ENCODE results near the gene ATIC.

ATIC gene

DNA sequence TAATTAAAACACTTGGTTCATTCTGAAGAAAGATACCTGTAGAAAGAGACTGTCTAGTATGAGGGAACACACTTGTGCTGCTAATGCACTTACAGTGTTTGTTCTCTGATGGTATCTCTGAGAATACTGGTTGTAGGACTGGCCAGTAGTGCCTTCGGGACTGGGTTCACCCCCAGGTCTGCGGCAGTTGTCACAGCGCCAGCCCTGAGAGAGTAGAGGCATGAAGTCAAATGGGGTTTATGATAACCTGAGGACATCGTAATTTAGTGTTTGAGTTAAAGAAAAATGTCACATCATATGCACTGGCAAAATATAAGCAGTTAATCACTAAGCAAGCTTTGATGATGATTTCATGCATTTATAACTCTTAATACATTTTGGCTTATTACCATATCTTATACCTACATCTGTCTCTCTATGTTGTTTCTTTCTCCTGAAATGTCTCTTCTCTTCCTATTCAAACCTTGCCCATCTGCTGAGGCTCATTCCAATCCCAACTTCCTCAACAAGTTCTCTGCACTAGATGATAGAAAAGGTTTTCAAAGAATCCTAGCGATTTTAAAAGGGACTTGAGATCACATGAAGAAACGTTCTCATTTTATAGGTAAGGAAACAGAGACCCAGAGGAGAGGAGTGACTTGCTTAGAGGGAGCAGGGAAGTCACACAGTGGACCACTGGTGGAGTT, 50.2 kb downstream of the ATIC start:
- DNase-seq: no peak

DNA sequence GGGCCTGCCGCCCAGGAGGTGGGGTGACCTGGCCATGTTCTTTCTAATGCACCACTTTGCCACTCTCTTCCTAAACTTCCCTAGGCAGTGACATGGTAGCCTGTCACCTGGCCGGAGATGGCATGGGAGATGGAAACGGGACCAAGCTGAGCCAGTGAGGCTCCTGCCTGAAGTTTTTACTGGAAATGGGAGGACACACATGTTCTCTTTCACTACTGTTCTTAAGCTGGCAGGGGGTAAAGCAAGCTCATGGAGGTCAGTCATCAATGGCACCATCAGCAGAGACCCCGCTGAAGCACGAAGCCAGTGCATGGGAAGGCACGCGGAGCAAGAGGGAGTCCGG, 50.7 kb downstream of the ATIC start:
- no peak for DNase-seq

DNA sequence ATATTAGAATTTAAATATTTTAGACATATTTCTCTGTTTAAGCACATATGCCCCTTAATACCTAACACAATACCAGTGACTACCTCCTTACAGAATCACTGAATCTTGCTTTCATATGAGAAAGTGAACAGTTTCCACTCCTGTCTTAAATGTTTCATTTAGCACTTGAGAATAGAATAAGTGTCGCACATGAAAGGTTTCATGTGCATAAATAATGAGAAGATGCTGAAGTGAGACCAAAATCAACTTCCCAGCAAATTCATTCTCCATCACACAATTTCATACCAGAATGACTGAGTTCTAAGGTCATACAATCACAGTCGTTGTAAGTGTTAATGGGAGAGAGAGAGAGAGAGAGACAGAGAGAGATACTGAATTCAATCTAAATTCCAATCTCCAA, 51.2 kb downstream of the ATIC start:
- DNase-seq: no peak

DNA sequence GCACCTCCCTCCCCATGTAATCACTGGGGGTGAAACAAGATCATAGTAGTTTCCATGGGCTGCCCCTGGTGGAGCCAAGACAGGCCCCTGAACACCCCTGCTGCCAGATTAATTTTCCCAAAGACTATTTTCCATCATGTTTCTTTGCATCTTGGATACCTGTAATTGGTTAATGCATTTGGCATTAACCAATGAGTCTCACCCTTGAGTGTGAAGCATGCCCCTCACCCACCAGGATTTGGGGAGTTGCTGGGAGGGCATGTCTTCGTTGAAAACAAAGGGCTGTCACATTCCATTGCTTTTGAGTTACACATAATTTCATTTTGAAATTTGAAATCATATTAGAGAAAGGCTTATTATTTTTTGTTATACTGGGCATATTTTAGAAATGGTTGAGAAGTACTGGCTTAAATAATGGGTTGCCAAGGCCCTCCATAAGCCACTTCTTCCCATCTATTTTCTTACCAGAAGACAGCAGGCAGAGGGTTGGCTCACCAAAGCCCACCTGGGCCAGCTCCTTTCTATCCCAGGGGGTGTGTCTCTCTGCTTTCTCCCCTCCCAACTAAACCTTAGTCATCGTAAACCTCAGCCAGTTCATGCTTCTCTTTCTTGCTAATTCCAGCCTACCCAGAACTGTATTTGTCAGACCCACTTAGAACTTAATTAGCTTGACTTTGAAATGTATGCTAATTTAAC, 51.8 kb downstream of the ATIC start:
- DNase-seq: no peak

DNA sequence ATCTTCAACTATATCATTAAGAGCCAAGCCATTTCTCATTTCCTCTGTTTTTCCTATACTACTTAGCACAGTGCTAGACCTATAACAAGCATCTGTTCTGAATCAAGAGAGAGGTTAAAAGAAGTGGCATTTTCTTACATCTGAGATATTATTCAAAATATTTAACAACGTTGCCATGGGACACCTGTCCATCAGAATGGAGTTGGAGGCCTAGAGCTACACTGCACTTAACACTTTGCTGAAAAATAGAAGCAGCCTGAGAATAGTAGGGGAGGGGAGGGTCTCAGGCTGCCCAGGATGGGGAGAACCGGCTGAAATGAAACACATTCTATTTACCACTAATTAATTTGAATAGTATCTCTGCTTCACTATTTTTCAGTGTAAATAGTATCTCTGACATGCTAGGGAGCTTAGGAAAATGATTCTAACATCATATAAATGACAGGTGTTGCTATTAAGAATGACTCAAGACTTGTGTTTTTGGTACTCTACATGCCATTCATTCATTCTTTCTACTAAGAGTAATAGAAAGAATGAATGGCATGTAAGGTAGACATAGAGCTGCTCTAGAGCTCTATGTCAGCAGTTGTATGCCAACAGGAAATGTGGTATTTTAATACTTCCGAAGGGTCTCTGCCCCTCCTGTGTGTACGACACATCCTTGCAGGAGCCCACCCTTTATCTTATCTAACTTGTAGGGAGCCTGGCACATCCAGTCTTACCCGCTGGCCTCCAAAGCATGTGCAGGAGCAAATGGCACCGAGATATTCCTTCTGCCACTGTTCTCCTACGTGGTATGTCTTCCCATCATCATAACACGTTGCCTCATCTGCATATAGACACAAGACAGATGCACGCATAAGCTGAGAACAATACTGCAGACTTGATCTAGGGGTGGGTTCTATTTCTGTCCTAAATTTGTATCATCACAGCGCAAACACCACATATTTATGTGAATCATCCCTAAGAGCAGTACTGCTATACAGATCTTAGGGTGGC, 52.6 kb downstream of the ATIC start:
- no peak for DNase-seq

DNA sequence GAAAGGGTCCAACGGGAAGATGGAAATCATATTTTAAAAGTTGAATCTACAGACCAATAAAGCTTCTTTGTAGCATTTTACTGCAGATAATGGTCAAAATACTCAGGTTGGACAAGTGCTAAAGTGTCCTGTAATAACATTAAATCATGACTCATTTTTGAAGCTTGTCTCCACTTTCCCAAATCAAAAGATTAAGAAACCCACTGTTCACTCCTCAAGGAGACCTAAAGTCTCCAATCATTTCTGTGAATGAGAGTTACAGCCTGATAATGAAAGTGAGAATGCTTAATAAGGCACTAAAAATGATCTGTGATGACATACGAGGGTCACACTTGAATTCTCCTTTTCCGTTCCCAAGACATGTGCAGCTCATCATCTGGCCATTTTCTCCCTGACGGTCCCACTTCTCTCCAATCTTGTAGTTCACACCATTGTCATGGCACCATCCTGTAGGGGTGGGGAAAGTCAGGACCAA, 53.4 kb downstream of the ATIC start:
- no peak for DNase-seq

DNA sequence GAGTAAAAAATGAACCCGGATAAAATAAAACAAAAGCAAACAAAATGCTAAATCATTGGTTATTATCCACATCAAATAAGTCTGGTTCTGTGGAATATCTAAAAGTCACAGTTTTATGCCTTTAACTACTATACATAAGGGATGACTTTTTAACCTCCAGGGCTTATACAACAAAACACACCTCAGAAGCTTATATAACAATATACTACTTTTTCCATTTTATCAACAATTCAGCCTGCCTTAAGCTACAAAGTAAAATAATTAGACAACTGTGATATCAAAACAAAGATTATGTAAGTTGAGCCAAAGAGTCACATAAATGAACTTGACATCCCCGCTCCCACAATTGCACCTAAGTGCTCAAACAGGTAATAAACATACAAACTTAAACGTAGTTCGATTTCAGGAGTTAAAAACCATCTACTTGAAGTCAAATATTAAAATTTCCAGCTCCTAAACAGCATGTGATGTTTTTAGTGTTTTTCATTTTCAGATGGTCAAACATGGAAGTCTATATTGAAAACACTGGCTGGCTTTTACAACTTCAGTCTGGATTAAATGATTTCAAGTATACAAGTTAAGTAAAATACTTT, 54.7 kb downstream of the ATIC start:
- no peak for DNase-seq

DNA sequence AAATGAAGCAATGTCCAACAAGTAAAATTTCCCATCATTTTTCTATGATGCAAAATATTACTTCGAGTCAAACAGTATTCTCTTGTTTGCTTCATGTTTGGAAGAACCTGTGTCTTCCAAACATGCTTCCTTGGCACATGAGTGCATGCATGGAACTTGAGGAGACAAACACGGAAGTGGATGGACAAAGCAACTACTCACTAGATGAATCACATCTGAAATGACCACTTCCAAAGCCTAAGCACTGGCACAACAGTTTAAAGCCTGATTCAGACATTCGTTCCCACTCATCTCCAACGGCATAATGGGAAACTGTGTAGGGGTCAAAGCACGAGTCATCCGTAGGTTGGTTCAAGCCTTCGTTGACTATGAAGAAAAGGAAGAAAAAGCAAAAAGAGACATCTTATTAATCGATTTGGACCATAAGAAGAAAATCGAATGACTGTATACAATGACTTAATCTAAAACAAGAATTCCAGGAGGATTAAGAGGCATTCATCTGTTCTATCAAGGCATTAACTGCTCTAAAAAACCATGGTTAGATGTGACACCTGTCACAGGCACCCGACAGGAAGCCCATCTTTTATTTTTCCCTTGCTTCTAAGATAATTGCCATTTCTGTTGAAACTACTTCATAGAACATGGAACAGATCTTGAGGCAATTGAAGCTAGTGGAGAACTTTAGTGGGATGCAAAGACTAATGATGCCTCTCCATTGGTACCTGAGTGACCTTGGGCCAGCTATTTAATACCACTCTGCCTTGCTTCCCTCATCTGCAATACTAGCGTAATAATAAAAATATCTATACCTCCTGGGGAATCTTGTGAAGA, 56.0 kb downstream of the ATIC start:
- no peak for DNase-seq

DNA sequence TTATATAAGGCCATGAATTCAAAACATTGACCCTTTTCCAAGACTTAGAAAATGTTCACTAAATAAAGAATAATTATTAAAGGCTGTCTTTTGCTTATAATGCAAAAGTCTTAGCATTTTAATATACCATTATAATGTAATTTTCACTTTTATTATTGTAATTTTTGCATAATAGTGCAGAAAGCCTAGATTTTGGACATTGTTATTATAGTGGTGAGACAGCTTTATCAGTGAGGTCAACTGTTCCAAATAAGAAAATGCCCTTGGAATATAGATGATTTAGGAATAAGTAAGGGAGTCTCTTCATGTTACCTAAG, 56.6 kb downstream of the ATIC start:
- DNase-seq: no peak

DNA sequence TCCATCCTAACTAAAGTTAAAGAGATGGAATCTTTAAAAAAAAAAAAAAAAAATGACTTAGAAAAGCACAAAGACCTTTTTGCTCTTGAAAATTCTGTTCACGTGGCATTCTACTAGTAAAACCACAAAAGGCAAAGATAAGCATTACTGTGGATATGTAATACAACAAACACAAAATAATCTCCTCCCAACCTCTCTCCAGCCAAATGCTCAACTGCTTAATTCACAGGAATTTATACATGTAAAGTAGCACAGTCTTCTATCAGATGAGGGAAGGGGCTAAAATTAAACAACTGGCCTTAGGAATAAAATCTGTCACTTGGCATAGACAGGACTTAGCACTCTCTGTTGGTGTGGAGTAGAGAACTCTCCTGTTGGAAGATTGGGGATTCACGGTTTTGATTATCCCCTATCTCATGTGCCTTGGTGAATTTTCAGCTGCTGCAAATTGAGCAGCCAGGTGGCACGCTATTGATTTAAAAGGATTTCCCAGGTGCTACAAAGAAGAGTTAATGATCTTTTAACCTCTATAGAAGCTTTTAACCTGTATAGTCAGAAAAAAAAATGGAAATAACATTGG, 57.4 kb downstream of the ATIC start:
- DNase-seq: no peak

DNA sequence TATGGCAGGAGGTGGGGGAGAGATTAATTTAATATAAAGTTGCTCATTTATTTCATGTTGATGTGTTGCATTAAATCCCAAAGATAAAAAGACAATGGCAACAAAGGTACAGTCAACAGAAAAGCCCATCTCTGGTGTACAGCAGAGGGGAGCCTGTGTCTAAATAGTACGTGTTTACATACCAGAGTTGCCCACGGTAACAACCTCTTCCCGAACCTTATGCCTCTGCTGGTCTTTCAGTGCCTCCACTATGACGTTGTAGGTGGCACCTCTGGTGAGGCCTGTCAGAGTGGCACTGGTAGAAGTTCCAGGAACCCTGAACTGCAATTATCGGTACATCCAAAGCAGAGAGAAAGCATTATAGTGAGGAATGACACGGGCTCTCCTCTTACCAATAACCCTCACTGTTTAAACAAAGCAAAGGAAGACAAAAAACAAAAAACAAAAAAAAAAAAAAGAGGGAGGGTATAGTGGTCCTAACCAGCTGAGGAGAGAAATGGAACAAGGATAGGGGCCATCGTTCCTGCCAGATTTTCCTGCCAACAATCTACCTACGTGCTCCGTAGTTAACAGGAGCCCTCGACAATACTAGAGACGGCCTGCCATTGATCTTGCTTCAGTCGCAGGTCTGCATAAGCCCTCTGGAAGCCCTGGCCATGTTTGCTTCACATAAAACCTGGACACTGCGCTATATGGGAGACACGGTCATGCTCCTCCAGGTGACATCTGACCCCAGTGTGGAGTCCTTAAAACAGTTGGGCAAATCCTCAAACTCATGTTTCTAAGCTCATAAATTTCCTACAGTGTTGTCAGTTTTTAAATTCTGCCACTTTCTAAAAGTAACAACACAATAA, 58.5 kb downstream of the ATIC start:
- no peak for DNase-seq

DNA sequence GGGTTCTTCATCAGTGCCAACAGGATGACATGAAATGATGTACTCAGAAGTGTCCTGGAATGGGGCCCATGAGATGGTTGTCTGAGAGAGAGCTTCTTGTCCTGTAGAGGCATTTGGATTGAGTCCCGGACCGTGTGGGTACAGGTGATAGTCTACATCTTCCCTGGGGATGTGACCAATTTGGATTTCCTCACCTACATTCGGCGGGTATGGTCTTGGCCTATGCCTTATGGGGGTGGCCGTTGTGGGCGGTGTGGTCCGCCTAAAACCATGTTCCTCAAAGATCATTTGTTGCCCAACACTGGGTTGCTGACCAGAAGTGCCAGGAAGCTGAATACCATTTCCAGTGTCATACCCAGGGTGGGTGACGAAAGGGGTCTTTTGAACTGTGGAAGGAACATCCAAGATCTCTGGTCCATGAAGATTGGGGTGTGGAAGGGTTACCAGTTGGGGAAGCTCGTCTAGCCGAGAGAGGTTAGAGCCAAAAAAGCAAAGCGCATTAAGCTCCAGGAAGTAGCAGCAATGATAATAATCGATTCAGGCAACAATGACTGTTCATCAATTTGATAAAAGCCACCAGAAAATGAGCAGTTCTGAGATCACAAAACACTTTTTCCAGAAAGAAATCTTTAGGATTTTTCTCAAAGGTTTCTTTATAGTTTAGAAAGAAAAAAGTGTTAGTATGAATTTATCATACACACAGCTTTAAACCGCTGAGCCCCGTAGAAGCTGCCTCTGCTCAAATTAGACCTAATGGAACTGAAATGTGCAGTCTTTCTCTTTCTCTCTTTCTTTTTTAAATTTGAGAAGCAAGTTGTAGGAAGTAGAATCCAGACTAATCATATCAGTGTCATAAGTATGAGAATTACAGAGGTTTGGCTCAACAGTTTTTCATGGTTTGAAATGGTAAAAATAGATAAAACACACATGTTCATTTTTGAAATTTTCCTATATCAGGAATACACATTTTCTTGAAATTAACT, 60.3 kb downstream of the ATIC start:
- DNase-seq: no peak

DNA sequence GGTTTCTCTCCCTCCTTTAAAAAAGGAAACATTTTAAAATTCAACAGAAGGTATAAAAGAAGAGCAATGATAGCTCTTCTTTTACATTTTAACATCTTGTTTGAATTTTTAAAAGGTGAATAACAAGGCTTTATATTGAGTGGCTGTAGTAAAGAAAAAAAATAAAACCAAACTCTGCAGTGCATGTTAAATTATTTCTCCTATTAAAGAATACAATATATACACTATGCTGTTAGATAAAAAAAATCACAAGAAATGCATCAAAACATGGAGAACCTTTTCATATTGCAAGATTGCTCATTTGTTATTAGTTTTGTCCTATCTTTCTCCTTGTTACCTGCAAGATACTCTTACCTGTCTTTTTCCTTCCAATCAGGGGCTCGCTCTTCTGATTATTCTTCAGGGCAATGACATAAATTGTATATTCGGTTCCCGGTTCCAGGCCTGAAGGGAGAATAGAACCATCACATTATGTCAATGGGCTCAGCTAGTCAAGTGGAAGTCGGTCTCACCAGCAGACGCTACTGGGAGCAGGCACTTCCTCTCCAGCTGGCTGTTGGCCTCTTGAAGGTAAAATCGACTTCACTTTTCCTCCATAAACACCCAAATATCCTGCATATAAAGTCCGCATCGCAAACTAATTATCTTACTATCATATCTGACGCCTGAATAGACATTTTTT, 61.2 kb downstream of the ATIC start:
- DNase-seq: no peak

DNA sequence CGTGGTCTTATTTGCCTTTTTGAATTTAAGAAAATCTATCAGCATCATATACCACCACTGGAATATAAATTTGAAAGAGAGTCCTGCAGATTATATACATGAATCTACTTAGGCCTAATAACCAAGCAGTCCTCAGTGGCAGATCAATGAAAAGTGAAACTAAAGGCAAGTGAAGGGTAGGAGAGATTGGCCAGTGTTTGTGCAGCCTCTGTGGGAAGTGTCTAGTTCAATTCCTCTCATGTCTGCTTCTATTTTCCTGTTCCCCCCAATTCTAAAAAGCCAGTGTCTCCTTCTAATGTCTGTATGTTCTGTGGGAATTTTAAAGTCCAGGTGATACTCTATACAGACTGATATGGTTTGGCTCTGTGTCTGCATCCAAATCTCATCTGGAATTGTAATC, 62.1 kb downstream of the ATIC start:
- DNase-seq: no peak

DNA sequence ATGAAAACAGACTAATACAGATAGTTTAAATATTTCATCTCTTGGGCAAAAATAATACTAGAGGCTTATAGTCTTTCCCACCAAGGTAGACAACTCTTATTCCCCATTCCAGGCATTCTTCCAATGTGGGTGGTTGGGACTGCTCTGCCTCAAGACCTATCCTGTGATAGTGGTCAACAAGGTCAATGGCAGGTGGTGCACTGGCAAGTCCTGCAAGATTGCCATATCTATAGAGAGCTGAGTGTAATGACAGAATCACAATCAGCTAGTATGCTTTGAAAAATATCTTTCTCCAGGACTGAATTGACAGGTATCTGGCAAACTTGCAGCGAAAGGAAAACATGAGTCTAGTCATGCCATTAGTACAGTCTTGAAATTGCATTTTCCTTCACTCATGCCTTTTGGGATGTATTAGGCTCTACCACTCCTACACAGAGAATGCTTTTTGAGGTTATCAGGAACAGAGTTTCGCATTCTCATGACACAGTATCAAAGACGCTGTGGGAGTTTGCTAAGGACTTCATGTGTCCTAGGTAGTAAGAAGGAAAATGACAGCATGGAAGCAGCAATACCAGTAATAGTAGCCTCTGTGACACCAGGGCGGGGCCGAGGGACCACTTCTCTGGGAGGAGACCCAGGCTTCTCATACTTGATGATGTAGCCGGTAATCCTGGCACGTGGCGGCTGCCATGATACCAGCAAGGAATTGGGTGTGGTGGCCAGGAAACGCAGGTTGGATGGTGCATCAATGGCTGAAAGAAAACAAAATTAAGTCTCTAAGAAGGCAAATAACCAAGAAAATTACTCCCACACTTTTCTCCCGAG, 63.0 kb downstream of the ATIC start:
- DNase-seq: no peak

DNA sequence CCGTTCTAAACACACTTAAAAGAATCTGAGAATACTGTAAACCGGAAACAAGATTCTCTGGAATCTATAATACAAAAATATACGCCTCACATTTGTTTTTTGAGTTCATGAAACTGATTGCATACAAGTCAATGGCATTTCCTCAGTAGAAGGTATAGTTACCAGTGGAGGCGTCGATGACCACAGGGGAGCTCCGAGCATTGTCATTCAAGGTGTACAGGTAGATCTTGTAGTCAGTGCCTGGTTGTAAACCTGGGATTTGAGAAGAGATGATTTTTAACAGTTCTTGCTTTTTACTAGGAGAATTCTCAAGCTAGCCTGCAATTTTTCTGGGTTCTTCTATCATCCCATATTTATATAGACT, 63.6 kb downstream of the ATIC start:
- no peak for DNase-seq

DNA sequence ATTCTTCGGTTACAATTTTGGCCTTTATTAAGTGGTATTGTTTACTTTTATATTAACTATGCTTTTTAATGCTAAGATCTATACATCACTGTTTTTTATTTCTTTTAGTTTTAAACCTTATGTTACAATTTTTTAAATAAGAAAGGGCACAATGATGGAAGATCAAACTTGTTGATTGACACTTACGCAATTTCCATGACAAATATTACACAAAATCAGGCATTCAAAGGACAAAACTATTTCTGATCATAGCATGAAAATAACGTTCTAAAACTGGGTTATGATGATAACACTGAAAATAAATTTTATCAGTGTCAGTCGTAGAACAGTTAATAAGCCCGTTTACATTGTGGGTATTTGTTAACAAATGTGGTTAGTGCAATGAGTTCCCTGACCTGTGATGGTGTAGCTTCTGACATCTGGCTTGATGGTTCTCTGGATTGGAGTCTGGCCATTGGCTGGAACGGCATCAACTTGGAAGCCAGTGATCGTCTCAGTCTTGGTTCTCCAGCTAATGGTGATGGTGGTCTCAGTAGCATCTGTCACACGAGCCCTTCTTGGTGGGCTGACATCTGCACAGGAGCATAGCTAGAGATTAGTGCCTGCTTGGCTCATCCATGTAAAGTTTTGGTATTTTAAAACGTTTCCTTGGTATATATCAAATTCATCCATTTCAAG, 64.4 kb downstream of the ATIC start:
- no peak for DNase-seq

DNA sequence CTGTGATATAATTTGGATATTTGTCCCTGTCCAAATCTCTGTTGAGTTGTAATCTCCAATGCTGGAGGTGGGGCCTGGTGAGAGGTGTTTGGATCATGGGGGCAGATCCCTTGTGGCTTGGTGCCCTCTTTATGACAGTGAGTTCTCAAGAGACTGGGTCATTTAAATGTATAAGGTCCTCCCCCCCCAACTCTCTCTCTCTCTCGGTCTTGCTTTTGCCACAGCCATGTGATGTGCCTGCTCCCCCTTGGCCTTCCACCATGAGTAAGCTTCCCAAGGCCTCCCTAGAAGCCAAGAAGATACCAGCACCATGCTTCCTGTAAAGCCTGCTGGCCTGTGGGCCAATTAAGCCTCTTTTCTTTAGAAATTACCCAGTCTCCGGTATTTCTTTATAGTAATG, 65.4 kb downstream of the ATIC start:
- no peak for DNase-seq
